Stimulated activated CD4-positive, alpha-beta T cell treated with anti-CD3 and anti-CD28 coated beads, Interleukin-1b, Interleukin-23, amount 100 ng/mL, for 4 hours (primary cell): ENCODE data around the gene GPR157.
"Not testable (repeated sequence)": the region's sequence is repeated elsewhere in the genome, so short reads cannot be mapped to it uniquely, and the experiment has no call there.

Source experiments
- DNase-seq, 2 donors: peaks; one replicate each; pipeline ENCODE4 v3.0.0-alpha.2; 2020; ENCODE audit warnings: low read depth in 2 of 2

The GPR157 gene, protein sequence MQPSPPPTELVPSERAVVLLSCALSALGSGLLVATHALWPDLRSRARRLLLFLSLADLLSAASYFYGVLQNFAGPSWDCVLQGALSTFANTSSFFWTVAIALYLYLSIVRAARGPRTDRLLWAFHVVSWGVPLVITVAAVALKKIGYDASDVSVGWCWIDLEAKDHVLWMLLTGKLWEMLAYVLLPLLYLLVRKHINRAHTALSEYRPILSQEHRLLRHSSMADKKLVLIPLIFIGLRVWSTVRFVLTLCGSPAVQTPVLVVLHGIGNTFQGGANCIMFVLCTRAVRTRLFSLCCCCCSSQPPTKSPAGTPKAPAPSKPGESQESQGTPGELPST

DNA sequence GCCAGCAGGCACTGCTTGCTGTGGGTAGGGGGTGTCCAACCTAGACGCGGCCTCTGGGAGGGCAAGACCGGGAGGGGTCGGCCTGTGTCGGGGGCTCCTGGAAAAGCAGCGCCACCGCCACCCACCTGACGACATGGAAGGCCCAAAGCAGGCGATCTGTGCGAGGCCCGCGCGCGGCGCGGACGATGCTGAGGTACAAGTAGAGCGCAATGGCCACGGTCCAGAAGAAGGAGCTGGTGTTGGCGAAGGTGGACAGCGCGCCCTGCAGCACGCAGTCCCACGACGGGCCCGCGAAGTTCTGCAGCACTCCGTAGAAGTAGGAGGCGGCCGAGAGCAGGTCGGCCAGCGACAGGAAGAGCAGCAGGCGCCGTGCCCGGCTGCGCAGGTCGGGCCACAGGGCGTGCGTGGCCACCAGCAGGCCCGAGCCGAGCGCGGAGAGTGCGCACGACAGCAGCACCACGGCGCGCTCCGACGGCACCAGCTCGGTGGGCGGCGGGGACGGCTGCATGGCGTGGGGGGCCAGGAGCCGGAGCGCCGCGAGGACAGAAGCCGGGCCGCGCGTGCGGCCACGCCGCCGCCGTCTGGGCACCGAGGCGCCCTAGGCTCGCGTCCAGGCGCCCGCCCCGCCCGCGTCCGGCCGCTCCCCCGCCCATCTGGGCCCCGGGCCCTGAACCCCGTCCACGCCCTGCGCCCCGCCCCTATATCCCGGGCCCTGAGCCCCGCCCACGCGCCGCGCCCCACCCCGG, at the start of gene GPR157:
TSS of gene GPR157 (minus strand) at position 583 of the 746 bp plus-strand sequence. CDS start at position 508, 75 bp downstream.
- peak; percentile 77 to 84 for DNase-seq

DNA sequence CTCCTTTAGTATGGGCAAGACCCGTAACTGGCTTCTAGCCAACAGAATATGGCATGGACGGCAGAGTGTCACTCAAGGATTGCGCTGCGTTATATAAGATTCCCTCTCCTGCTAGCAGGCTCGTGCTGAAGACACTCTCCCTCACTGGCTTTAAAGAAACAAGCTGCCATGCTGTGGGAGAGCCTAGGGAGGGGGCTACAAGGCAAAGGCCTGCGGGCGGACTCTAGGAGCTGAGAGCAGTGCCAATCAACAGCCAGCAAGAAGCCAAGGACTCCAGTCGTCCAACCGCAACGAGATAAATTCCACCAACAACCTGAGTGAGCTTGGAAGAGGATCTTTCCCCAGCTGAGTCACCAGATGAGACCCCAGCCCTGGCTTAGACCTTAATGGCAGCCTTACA, 45.9 kb upstream of the GPR157 start:
- DNase-seq = no peak

DNA sequence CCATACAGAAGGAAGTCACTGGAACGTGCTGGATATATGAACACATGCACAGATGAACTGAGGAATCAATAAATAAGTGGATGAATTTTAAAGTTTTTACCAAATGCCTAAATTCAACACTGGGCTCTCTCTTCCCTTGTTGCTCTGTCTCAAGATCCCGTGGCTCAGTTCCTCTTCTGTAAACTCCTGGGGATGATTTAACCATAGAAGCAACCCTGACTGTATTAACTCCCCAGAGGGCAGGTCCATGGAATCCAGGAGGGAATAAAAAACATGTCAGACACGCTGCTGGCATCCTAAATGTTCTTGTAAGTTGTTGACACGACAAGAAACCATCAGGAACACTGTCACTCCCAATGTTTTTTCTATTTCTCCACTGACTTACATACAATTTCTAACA, 45.3 kb upstream of the GPR157 start:
- no peak for DNase-seq

- no peak for DNase-seq
Measured at GRCh38 chr1:9169601-9170137, 40.8 kb upstream of the GPR157 start.

- DNase-seq = no peak
Measured at GRCh38 chr1:9167638-9168037, 38.7 kb upstream of the GPR157 start.

DNA sequence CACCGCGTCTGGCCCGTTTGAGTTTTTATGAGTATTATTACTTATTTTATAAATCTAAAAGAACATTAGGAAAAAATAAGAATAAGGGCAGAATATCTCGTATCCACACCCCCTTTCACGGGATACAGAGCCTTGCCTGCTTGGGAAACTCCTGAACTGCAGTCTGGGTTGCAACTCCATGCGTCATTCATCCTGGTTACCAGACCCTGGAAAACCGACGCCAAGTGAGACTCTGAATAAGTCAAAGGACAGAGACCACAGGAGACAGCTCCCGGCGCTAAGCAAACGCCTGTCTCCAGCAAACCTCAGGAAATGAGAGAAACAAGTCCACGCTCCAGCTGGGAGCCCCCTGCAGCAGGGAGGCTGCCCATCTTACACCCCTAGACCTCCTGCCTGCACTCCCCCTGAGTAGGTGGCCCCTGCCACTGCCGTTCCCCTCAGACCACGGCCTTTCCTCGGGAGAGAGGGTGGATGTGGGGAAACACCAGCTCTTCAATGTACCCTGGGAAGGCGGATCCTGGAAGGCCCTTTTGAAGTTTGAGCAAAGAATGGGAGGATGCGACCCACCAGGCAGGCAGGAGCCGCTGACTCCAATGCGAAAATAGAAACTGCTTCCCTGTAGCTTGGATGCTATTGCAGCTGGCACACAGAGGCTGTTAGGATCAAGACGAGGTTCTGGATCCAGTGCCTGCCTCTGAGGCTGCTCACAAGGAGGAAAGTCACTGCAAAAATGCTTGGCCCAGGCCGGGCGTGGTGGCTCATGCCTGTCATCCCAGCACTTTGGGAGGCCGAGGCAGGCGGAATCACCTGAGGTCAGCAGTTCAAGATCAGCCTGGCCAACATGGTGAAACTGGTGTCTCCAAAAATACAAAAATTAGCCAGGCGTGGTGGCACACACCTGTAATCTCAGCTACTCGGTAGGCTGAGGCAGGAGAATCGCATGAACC, 37.7 kb upstream of the GPR157 start:
- DNase-seq = no peak

DNA sequence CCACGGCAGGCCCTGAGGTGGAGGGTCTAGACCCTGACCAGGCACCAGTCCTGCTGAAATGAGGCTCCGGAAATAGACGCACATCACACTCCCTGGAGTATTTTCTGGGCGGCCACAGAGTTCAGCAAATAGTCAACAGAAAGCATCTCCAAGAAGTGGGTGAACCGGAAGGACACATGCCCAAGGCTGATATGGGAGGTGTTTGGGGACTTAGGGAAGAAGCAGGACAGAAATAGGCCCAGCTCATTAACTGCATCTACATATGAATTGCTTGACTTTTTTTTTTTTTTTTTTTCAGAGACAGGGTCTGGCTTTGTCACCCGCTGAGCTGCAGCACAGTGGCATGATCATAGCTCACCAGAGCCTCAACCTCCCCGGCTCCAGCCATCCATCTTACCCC, 36.5 kb upstream of the GPR157 start:
- no peak for DNase-seq

DNA sequence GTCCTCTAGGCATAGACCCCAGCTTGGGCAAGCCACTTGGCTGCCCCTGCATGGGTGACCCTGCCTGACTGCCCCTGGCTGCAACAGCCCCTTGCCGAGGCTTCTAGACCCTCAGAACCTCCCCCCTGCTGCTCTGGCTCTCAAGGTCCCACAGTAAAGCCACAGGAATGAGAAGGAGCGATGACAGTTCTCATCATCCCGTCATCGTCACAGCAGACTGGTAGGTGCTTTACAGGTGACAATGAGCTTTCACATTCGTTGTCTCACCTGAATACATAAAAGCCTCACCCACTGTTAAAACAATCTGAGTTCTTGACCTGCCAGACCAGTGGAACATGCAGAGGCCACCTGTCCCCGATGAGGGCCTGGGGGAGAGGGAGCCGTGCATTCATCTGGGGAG, 36.0 kb upstream of the GPR157 start:
- no peak for DNase-seq

DNA sequence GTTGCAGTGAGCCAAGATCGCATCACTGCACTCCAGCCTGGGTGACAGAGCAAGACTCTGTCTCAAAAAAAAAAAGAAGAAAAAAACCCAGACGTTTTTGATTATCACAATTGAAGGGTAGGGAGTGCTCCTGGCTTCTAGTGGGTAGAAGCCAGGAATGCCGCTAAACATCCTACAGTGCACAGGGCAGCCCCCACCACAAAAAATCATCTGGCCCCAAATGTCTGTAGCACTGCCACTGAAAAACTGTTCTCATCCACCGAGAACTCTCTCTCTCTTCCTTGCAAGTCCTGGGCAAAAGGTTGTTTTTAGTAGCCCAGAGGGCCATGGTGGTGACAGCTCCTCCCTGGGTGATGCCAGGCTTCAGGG, 35.6 kb upstream of the GPR157 start:
- no peak for DNase-seq

- DNase-seq = no peak
Measured at GRCh38 chr1:9161963-9162362, 33.1 kb upstream of the GPR157 start.

DNA sequence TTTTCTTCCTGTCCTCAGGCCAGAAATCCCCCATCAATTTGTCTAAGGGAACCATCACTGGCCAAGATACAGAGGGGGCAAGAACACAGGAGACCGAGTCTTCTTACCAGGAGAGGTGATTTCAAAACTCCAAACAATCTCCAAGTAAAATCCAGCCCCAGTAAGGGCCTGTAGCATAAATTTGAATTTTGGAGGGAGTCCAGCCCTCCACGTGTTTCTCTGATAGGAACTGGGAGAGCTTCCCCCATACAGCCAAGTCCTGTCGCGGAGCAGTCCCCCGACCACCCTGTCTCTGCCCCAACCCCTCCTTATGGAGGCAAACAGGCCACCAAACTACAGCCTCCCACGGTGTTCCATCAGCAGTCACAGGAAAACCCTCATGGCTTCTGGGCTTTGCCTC, 32.4 kb upstream of the GPR157 start:
- DNase-seq = no peak

GRCh38 chr1:9160079-9160717, 31.3 kb upstream of the GPR157 start:
- DNase-seq = no peak

DNA sequence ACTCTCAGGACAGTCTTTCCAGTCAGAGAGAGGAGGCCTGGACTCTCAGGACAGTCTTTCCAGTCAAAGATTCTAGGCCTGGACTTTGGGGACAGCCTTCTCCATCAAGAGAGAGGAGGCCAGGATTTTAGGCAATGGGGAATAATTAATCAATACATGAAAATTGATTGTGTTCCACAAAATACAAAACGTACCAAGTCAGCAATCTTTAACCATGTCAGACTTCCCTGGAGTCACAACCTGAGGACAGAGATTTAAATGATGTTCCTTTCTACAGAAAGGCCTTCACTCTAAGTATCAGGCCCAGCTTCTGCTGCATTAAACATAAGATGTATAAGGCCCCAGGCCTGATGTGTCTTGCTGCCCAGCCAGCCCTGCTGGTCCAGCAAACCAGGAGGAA, 27.0 kb upstream of the GPR157 start:
- DNase-seq = no peak

DNA sequence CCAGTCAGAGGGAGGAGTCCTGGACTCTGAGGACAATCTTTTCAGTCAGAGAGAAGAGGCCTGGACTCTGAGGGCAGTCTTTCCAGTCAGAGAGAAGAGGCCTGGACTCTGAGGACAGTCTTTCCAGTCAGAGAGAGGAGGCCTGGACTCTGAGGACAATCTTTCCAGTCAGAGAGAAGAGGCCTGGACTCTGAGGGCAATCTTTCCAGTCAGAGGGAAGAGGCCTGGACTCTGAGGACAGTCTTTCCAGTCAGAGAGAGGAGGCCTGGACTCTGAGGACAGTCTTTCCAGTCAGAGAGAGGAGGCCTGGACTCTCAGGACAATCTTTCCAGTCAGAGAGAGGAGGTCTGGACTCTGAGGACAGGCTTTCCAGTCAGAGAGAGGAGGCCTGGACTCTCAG, 26.5 kb upstream of the GPR157 start:
- not testable (repeated sequence) for DNase-seq

GRCh38 chr1:9153152-9153551, 24.2 kb upstream of the GPR157 start:
- DNase-seq = no peak

DNA sequence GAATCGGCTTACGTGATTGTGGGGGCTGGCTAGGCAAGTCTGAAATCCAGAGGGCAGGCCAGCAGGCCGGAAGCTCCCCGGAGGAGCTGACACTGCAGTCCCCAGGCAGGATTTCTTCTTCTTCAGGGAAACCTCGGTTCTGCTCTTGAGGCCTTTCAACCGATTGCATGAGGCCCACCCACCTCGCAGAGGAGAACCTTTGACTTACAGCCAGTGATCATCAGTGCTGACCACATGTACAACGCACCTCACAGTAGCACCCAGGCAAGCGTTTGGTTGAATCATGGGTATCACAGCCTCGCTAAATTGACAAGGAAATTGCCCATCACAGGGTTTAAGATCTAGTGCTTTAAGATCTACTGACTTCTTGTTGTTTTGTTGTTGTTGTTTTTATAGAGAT, 23.6 kb upstream of the GPR157 start:
- no peak for DNase-seq

DNA sequence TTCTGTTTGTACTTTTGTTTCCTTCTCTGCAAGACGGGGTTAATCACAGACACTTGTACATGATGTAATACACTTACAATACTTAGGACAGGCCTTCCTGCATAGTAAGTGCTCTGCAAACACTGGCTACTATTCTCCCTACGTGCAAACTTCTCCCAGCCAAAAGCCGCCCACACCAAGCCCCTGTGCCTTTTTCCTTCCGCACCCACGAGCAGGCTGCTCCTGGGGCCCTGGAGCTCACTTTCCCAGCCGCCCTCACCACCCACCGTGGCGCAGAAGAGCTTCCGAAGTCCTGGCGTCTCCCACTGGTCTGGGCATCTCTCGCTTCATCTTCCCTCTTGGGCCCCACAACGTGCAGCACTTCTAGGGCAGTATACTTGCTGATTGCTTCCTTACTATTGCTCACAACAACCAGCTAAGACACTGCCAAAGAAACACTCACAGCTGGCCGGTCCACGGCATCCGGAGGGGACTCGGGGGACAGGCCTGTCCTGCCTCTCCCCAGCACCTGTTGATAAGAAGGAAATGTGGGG, 22.5 kb upstream of the GPR157 start:
- no peak for DNase-seq

- no peak for DNase-seq
Measured at GRCh38 chr1:9150582-9151327, 21.9 kb upstream of the GPR157 start.

- no peak for DNase-seq
Measured at GRCh38 chr1:9149837-9150581, 21.1 kb upstream of the GPR157 start.

- no peak for DNase-seq
Measured at GRCh38 chr1:9149151-9149550, 20.2 kb upstream of the GPR157 start.
